SU-DHL-6 (cell line): ENCODE measurements around the gene OSBPL9.
"Not testable (repeated sequence)": the region's sequence is repeated elsewhere in the genome, so short reads cannot be mapped to it uniquely, and the experiment has no call there.

Source experiments
- H2AFZ ChIP-seq: fragments of 200-600 bp; sonication (generic); 2 replicates; pipeline ENCODE4 v1.6.1; 2014; ENCODE audit warnings: low read depth, mild to moderate bottlenecking, moderate library complexity, mixed read lengths, antibody characterized with exemption, low read length; ENCODE audit not compliant: severe bottlenecking
- H3F3A ChIP-seq: fragments of 200-600 bp; shearing (Covaris generic); 2 replicates; pipeline ENCODE4 v1.6.0; 2016; ENCODE audit warnings: antibody characterized with exemption, mild to moderate bottlenecking; ENCODE audit not compliant: insufficient read depth
- H3K27ac ChIP-seq: fragments of 200-600 bp; sonication (generic); 2 replicates; pipeline ENCODE4 v1.5.1; 2016; ENCODE audit warnings: low read depth, mild to moderate bottlenecking, low read length, moderate library complexity, mixed read lengths
- H3K27me3 ChIP-seq: fragments of 200-600 bp; sonication (generic), shearing (Covaris generic); 2 replicates; pipeline ENCODE4 v1.6.0; 2014; ENCODE audit warnings: mild to moderate bottlenecking, low read length
- H3K36me3 ChIP-seq: fragments of 200-600 bp; sonication (generic); 2 replicates; pipeline ENCODE4 v1.6.1; 2014; ENCODE audit warnings: mild to moderate bottlenecking, low read length, mixed read lengths
- H3K4me2 ChIP-seq: fragments of 300-600, 200-600 bp; shearing (Covaris generic), sonication (generic); 2 replicates; pipeline ENCODE4 v1.6.0; 2014; ENCODE audit warnings: low read length, low read depth, mild to moderate bottlenecking; ENCODE audit not compliant: poor library complexity, severe bottlenecking
- H3K4me3 ChIP-seq: fragments of 200-600 bp; sonication (generic); 2 replicates; pipeline ENCODE4 v1.5.1; 2014; ENCODE audit warnings: antibody characterized with exemption, low read length, mild to moderate bottlenecking, mixed read lengths; ENCODE audit not compliant: insufficient read depth, poor library complexity, severe bottlenecking
- H3K79me2 ChIP-seq: fragments of 200-600 bp; sonication (generic); 2 replicates; pipeline ENCODE4 v1.6.1; 2014; ENCODE audit warnings: mild to moderate bottlenecking, low read length, moderate library complexity; ENCODE audit not compliant: insufficient read depth
- H3K9ac ChIP-seq: fragments of 200-600 bp; sonication (generic); 2 replicates; pipeline ENCODE4 v1.7.0; 2014; ENCODE audit warnings: mild to moderate bottlenecking, low read length
- H3K9me2 ChIP-seq: fragments of 200-600 bp; sonication (generic); replicated peaks from 2 replicates; pipeline ENCODE4 v1.6.1; 2014; ENCODE audit warnings: low read length; ENCODE audit not compliant: insufficient read depth
- H3K9me3 ChIP-seq: fragments of 200-600 bp; sonication (generic); 2 replicates; pipeline ENCODE4 v1.6.1; 2014; ENCODE audit warnings: low read length, mixed read lengths; ENCODE audit not compliant: insufficient read depth
- H4K20me1 ChIP-seq: fragments of 200-600 bp; sonication (generic); 2 replicates; pipeline ENCODE4 v1.6.1; 2014; ENCODE audit warnings: low read depth, mild to moderate bottlenecking, antibody characterized with exemption, low read length, moderate library complexity, mixed read lengths
- EZH2phosphoT487 ChIP-seq: fragments of 200-600 bp; sonication (generic), shearing (Covaris generic); conservative IDR thresholded peaks from 2 replicates; pipeline ENCODE4 v1.6.1; 2018; ENCODE audit warnings: mild to moderate bottlenecking, antibody characterized with exemption, low read length, moderate library complexity, mixed read lengths
- TF ChIP-seq, protein P1 (sequence below): fragments of 200-600 bp; sonication (generic); IDR thresholded peaks from one replicate; pipeline ENCODE4 v1.5.1; 2017; ENCODE audit warnings: antibody characterized with exemption, mild to moderate bottlenecking, low read length, moderate library complexity; ENCODE audit not compliant: insufficient read depth, poor library complexity, severe bottlenecking

Gene OSBPL9

GRCh38 chr1:51794868-51795267, 178.0 kb downstream of the OSBPL9 start:
- Histone ChIP-seq H3K9me2 (no peaks in the 10 kb centered on the region), H3K4me2 (no peak overlapping the region), H3K4me3 (no peak overlapping the region), H3K36me3 (peaks cover 9% of the 10 kb centered on the region; the same call in 1 of the 2 replicates), H2AFZ (no peak overlapping the region), H3K27me3 (no peaks in the 10 kb centered on the region), H3K79me2 (no peaks in the 10 kb centered on the region), H3K9me3 (no peaks in the 10 kb centered on the region), H3F3A (no peaks in the 10 kb centered on the region), H3K9ac (no peak overlapping the region), H3K27ac (no peak overlapping the region), H4K20me1 (no peaks in the 10 kb centered on the region)
- TF ChIP-seq, protein P1, sequence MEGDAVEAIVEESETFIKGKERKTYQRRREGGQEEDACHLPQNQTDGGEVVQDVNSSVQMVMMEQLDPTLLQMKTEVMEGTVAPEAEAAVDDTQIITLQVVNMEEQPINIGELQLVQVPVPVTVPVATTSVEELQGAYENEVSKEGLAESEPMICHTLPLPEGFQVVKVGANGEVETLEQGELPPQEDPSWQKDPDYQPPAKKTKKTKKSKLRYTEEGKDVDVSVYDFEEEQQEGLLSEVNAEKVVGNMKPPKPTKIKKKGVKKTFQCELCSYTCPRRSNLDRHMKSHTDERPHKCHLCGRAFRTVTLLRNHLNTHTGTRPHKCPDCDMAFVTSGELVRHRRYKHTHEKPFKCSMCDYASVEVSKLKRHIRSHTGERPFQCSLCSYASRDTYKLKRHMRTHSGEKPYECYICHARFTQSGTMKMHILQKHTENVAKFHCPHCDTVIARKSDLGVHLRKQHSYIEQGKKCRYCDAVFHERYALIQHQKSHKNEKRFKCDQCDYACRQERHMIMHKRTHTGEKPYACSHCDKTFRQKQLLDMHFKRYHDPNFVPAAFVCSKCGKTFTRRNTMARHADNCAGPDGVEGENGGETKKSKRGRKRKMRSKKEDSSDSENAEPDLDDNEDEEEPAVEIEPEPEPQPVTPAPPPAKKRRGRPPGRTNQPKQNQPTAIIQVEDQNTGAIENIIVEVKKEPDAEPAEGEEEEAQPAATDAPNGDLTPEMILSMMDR: no peak
- no peak for TF ChIP-seq EZH2phosphoT487

DNA sequence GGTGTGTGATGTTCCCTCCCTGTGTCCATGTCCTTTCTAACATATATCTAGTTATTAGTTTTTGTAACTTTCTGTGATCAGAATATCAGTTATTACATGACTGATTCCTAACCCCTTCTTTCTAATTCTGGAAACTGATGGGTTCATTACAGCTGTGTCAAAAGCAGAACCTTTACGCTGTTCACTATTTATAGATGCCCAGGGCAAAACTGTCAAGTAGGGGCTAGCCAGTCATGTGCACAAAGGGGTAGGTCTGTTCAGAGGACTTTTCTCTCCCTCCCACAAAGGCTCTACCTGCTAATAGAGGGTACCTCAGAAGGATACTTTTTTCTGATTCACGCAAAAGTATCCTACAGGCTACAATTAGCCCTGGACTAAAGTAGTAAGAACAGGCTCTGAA, 182.5 kb downstream of the OSBPL9 start:
- no peak overlapping the region for H2AFZ ChIP-seq
- H3K9ac ChIP-seq: no peak overlapping the region
- H3K4me2 ChIP-seq: no peak overlapping the region

GRCh38 chr1:51814513-51814912, 197.6 kb downstream of the OSBPL9 start:
- Histone ChIP-seq H3K27ac (no peak overlapping the region), H2AFZ (no peak overlapping the region), H3K4me2 (no peak overlapping the region), H3K4me3 (no peak overlapping the region), H3K27me3 (no peaks in the 10 kb centered on the region), H3F3A (no peaks in the 10 kb centered on the region), H3K79me2 (no peaks in the 10 kb centered on the region), H3K9ac (no peak overlapping the region), H3K9me3 (no peaks in the 10 kb centered on the region), H4K20me1 (no peaks in the 10 kb centered on the region), H3K36me3 (peaks cover 40% of the 10 kb centered on the region), H3K9me2 (no peaks in the 10 kb centered on the region)
- TF ChIP-seq, protein P1: no peak
- no peak for TF ChIP-seq EZH2phosphoT487

More for the DNA sequence above, 182.5 kb downstream of the OSBPL9 start:
- TF ChIP-seq EZH2phosphoT487: no peak
- TF ChIP-seq, protein P1: no peak
- H3K4me3 ChIP-seq: no peak overlapping the region
- no peaks in the 10 kb centered on the region for H4K20me1 ChIP-seq
- no peak overlapping the region for H3K27ac ChIP-seq
- peaks cover 22% of the 10 kb centered on the region; the same call in 1 of the 2 replicates for H3K36me3 ChIP-seq
- H3K79me2 ChIP-seq: no peaks in the 10 kb centered on the region
- no peaks in the 10 kb centered on the region for H3K9me3 ChIP-seq
- no peaks in the 10 kb centered on the region for H3K9me2 ChIP-seq
- H3K27me3 ChIP-seq: no peaks in the 10 kb centered on the region
- H3F3A ChIP-seq: no peaks in the 10 kb centered on the region

- H3K36me3 ChIP-seq: peaks cover 51% of the 10 kb centered on the region
- H3K27ac ChIP-seq: no peak overlapping the region
- no peaks in the 10 kb centered on the region for H4K20me1 ChIP-seq
- H3F3A ChIP-seq: peaks cover 4% of the 10 kb centered on the region; the same call in 1 of the 2 replicates
- no peak overlapping the region for H3K9ac ChIP-seq
- H3K4me2 ChIP-seq: no peak overlapping the region
- no peak overlapping the region for H3K4me3 ChIP-seq
- H3K9me2 ChIP-seq: no peaks in the 10 kb centered on the region
- H3K79me2 ChIP-seq: no peaks in the 10 kb centered on the region
- H3K9me3 ChIP-seq: no peaks in the 10 kb centered on the region
- TF ChIP-seq EZH2phosphoT487: no peak
- no peaks in the 10 kb centered on the region for H3K27me3 ChIP-seq
- no peak overlapping the region for H2AFZ ChIP-seq
Measured at GRCh38 chr1:51818487-51818886, 201.6 kb downstream of the OSBPL9 start.

DNA sequence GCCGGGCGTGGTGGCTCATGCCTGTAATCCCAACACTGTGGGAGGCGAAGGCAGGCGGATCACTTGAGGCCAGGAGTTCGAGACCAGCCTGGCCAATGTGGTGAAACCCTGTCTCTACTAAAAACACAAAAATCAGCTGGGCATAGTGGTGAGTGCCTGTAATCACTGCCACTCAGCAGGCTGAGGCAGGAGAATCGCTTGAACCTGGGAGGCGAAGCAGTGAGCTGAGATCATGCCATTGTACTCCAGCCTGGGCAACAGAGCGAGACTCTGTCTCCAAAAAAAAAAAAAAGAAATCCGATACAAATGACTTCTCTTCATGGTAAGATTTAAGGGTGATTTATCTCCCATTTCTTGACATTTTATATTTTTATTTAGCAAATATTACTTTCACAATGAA, 202.1 kb downstream of the OSBPL9 start:
- H3K27ac ChIP-seq, H2AFZ ChIP-seq, H3K9me2 ChIP-seq, H4K20me1 ChIP-seq, H3K4me3 ChIP-seq, H3F3A ChIP-seq, H3K9ac ChIP-seq, H3K9me3 ChIP-seq, H3K4me2 ChIP-seq, H3K79me2 ChIP-seq, H3K27me3 ChIP-seq: not testable (repeated sequence)
- peaks cover 50% of the 10 kb centered on the region for H3K36me3 ChIP-seq
